ENCODE results near the gene CAGE1.

GRCh38 chr6:7411328-7411727 lies 21.8 kb upstream of the CAGE1 start:
- no peak for TF ChIP-seq CTCF (conservative IDR thresholded peaks at IDR 0.05; ENCODE audit: low read depth, low read length)
- no peak for TF ChIP-seq EZH2 (IDR thresholded peaks at IDR 0.05; ENCODE audit: low read length, unreplicated experiment)
